ENCODE data around the gene RNF214.

Gene RNF214

DNA sequence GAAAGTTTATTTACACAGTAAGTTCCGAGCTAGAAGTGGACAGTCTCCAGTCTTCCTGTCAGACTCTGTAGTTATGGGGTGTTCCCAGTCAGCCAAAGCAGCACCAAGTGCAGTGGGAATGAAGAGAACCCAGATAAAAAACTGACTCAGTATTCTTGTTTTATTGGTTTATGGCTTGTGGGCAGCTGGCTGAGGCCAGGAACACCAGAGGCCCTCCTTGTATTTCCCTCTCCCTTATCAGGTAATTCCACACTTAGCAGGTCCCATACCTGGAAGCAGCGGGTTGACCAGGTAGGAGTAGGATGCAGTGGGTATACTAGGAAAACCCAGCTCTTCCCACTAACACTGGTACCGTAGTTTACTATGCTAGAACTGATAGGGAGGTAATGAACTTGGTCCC, 55.2 kb downstream of the RNF214 start:
- DNase-seq: no peak

DNA sequence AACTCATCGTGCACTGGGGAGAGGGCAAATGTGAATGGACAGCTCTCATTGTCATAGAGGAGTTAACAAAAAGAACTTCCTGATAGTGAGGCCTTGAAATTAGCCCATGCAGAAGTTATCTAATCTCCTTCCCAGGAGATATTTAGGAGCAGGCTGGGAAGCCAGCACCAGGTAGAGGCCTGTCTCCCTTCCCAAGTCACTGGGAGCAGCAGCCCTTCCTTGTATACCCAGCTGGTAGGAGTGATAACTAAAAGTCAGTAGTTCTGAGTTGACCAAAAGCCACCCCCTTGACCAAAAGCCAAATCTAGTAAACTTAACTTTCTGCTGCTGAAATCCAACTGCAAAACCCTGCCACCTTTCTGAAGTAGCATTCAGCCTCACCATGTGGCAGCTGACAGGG, 57.3 kb downstream of the RNF214 start:
- no peak for DNase-seq

DNA sequence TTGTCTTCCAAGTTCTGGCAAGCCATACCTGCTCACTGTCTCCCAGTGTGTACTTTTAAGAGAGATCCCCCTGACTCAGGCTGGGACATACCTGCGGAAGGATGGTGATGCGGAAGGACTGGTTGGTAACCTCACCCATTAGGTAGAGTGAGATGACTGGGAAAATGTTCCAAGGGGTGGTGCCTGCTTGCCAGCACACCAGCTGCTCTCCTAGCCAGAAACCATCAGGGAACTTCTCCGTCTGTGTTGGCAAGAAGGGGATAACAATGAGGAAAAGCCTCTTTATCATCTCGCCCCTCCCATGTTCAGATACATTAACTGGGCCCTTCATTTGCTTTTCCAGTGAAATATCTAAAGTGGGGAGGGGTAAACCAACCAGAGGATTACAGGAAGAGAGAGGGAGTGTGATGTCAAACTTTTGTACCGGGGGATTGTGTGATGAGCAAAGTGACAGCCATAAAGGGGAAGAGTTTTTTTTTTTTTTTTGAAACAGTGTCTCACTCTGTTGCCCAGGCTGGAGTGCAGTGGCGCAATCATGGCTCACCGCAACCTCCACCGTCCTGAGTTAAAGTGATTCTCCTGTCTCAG, 58.4 kb downstream of the RNF214 start, which contains the start of gene BACE1-AS:
Gene BACE1-AS (plus strand): TSS at position 538 of the 588 bp plus-strand sequence.
- no peak for DNase-seq

DNA sequence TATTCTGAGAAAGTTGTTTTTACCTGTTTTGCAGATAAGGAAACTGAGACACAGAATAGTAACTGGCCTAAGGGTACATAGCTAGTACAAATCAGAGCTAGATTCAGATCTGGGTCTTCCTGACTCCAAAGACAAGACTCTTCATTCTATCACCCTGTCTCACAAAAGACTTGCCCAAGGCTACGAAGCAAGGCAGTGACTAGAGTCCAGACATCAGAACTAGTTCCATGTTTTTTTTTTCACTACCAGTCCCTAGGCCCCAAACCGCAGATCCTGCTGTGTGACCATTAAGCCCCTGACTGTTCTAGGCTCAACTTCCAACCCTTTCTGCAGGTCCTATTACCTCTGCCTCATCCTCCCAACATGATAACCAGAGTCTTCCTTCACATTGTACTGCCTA, 60.1 kb downstream of the RNF214 start:
- DNase-seq: no peak

DNA sequence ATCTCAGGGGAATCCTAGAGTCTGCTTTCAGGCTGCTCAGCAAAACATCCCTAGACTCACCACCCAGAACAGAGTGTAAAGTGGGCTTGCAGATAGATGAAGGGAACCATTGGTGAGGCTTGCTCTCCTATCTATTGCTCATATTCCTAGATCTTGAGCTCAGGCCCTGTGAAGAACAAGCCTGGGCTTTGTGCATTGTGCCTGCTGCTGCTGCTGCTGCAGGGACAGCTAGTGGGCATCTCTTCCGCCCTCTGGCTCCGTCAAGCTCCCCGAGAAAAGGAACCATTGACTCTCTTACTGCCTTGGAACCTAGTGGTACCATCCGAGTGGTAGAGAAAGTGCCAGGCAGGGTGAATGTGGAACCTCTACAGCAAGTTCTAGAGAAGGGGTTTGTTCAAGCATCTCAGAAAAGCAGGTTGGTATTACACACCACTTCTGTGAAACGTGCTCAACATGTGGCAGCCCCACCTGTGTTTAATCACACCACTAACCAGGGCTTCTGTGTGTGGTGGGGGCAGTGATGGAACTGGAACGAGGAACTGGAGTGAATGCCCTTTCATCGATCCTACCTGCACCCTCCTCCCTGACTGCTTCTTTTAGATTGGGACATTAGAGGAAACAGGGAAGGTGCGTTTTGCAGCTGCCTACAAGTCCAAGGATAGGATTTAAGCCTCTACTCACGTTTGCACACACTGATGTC, 63.1 kb downstream of the RNF214 start:
- DNase-seq: no peak

DNA sequence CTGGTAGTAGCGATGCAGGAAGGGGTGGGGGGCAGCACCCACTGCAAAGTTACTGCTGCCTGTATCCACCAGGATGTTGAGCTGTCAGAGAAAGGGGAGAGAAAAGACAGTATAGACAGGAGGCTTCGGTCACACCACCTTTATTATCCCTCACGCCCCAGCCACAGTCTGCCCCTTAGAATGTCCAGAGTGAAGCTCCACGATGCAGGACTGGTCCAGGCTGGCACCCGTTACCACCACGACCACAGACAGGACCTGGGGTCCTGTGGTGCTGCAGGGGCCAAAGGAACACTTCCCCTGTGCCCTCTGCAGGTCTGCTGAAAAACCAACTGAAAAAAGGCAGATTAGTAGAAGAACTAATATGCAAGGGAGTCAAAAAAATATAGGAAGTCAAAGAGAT, 64.4 kb downstream of the RNF214 start:
- no peak for DNase-seq

DNA sequence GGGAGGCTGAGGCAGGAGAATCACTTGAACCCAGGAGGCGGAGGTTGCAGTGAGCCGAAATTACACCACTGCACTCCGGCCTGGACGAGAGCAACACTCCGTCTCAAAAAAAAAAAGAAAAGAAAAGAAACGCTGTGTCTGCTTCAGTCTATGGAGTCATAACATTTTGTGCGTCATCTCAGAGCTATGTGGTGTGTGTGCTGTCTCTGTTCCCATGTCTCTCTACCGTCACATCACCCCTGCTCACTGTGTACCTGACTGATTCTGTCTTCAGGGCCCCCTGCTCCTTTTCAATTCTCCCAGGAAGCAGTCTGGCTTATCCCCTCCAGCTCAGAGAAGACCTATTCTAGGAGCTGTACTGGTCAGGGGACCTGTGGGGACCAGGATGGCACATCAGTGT, 65.7 kb downstream of the RNF214 start:
- no peak for DNase-seq

DNA sequence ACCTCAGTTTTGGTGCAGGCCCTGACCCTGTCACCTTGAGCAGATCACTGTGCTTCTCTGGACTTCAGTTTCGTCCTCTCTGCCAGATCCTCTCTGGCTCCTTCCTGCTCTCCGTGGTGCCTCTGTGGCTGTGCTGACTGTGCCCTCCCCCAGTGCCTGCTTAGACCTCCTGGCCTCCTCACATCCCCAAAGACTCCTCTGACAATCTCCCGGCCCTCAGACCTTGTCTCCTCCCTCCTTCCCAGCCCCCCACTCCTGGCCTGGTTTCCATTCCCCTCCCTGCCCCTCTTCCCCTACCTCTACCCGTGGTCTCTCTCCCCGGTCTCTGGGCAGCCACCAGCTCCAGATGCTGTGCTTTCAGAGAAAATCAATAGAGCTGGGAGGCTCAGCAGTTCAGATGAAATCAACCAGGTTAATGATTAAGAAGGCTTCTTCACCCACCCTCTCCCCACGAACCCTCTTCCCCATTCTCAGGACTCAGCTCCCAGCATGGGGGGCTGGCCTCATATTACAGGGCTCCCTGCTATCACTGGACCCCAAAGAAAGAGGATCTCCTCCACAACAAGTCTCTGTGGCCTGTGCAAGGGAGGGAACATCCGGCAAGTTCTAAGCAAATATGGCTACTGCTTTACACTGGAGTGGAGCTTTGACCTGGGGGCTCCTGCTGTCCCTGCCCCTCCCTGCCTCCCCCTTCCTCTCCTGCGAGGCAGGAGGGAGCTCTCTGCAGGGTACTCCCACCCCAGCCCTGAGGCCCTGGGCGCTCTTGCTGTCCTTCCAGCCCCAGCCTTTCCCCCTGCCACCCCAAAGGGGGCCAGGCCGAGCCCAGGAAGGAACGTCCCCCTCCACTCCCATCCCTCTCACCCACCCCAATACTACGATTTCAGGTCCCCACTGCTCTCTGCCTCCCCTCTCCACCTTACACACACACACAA, 67.1 kb downstream of the RNF214 start:
- DNase-seq: no peak

DNA sequence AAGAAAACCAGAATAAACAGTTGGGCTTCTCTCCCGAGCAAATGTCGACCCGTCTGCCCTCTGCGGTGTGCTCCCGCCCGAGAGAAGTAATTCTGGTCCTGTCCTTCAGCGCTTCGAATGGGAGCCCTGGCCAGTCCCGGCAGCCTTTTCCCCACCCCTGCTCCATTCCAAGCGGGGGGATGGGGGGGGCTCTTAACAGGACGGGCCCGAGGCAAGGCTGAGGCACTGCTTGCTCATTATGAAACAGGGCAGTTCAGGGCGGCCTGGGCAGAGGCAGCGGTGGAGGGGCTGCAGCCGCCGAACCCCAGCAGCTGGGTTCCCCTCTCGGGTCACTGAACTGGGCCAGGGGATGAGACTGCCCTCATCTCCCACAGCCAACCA, 67.8 kb downstream of the RNF214 start:
- no peak for DNase-seq

DNA sequence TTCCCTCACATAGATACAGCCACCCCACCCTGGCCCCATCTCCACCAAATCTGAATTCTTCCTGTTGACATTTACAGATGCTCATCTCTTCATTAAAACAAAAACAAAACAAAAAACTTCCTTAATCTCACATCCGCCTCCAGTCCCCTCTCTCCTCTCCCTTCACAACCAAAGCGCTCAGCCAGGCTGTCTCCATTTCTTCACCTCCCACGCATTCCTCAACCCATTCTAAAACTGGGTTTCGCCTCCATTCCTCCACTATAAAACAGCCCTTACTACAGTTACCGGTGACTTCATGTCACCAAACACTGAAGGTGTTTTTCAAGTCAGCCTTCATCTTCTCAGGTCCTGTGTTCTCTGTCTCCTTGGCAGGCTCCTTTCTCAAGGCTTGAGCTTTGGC, 68.3 kb downstream of the RNF214 start:
- no peak for DNase-seq

DNA sequence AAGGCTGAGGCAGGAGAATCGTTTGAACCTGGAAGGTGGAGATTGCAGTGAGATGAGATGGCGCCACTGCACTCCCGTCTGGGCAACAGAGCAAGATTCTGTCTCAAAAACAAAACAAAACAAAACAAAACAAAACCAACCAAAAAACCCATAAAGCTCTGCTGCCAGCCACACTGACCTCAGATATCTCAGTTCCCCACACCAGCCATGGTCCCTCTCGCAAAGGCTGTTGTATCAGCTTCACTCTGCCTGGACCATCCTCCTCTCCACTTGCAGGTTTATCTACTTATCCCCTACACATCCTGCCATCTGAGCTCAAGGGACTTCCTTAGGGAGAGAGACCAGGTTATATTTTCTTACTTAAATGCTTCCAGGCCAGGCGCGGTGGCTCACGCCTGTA, 69.8 kb downstream of the RNF214 start:
- no peak for DNase-seq

DNA sequence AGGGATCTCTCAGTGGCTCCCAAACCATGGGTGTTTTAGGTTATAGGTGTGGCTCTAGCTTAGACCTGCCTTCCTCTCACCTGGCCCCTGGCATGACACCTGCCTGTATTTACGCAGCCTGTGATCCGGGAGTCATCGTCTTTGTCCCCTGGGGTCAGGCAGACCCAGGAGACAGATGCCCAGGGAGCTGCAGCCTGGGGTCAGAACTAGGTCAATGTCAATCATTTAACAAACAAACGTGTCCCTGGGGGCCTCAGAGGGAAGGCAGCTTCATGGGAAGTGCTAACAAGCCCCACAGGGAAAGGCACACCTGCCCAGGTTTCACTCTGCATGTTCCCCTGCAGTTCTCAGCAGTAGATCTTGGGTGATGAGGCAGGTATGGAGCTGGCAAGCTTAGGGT, 70.6 kb downstream of the RNF214 start:
- no peak for DNase-seq

DNA sequence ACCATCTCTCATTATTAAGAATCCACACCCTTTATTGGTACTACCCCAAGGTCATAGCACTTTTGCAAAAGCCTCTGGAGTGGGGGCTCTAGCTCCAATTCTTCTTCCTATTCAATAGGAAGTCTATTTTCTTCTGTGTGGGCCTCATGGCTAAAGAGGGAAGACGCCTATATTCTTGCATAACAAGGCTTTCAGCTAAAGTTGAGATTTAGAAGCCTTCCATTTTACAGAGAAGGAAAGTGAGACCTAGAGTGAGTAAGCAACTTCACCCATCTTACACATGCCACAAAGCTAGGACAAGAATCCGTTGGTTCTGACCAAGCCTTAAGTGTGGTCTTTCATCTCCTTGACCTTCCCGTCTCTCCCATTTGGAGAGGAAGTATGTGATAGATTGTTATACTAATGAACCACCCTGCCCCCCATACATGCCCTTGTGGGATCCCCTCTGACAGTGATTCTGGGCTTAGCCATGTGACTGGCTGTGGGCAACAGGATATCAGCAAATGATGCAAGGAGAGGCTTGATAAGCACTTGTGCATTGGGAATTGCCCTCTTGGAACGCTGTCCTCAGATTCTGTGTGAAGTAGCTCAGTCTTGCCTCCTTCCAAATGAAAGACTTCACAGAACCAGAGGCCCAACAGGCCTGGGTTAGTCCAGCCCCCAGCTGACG, 71.3 kb downstream of the RNF214 start:
- no peak for DNase-seq

DNA sequence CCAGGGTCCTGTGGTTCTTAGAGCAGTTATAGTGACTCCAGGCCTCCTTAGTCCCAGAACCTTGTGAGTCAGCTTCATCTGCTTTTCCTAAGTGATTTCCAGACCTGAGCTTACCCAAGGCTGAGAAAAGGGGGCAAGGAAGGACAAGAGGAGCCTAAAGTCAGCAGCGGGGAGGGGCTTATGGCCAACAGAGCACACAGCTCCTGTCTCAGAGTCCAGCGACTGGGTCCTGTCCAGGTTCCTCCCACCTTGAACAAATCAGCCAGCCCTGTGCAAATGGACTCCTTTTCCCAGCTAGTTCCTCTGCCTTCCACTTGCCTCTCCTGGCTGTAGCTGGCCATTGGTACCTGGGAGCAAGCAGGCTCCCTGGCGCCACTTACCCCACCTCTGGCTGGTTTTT, 72.7 kb downstream of the RNF214 start:
- DNase-seq: no peak

DNA sequence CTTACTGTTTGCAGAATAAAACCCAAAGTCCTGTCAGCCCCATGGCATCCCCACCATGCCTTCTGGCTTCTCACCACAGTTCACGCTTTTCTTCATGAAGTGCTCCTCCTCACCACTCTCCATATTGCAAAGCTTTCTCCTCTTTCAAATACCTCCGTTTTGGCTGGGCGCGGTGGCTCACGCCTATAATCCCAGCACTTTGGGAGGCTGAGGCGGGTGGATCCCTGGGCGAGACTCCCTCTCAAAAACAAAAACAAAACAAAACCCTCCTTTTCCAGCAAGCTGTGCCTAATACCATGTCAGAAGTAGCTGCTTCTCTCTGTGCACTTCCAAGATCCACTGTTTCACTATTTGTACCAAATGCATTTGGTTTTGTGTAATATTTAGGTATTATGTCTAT, 76.8 kb downstream of the RNF214 start:
- DNase-seq: no peak

DNA sequence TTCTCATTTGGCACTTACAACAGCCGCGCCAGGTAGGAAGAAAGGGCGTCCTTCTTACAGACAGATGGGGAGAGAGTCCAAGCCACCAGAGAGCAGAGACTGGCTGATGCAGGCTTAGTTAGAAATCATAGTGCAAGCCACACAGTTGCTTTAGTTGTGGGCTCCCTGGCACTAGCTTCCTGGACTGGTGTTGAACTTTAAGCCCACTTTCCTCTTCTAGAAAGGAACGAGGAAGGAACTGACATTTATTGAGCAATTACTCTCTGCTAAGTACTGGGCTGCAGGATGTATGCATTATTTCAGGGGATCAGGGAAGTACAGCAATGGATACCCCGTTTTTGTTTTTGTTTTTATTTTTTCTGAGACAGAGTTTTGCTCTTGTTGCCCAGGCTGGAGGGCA, 80.6 kb downstream of the RNF214 start:
- DNase-seq: no peak

DNA sequence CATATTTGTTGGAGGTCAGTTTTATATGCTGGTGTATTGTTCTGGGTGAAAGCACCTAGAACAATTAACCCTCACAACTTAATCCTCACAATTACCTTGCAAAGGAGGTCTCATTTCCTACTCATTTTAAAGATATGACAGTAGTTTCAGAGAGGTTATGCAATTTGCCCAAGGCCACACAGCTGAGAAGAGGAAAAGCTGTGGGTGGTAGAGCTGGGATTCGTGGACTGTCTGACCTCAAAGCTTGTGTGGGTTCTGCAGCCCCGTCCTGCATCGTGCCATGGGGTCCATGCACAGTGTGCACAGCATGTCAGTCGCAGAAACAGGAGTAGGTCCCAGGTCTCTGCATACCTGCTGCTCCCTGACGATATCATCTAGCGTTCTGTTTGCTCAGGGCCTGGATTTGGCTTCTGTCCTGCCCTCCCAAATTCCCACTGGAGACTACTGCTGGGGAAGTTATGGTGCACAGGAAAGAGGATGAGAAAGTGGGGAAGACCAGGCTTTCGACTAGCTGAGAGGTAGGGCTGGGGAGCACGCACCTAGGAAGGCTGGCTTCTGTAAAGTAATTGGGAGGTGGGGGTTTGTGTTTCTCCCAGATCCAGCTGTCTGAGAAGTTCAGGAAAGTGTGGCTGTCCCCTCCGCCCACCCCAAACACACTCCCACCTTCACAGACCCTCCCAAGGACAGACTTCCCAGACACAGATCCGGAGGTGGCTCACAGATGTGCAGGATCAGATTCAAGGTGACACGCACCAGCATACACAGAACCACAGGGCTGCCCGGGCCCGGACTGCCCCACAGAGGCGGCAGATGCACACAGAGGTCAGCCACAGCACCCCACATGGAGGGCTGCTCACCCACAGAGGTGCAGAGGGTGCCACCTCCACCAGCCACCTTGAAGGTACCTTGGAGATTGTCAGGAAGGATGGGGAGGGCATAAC, 81.6 kb downstream of the RNF214 start:
- no peak for DNase-seq

DNA sequence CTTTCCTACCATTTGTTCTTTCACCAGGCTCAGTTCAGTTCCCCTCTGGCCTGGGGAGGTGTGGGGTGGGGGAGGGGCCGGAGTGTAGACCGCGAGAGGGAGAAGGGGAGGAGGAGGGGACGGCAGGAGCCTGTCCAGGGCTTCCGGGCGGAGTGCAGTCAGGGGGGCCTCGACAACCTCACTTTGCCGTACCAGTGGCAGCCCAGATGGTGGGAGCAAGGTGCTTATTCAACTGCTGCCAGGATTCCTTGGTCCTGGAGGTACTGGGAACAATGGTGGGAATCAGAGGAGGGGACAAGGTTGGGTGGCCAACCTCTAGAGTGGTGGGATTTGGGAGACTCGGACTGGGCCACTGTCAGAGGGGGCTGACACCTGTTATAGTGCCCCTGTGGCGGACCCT, 82.4 kb downstream of the RNF214 start:
- no peak for DNase-seq

DNA sequence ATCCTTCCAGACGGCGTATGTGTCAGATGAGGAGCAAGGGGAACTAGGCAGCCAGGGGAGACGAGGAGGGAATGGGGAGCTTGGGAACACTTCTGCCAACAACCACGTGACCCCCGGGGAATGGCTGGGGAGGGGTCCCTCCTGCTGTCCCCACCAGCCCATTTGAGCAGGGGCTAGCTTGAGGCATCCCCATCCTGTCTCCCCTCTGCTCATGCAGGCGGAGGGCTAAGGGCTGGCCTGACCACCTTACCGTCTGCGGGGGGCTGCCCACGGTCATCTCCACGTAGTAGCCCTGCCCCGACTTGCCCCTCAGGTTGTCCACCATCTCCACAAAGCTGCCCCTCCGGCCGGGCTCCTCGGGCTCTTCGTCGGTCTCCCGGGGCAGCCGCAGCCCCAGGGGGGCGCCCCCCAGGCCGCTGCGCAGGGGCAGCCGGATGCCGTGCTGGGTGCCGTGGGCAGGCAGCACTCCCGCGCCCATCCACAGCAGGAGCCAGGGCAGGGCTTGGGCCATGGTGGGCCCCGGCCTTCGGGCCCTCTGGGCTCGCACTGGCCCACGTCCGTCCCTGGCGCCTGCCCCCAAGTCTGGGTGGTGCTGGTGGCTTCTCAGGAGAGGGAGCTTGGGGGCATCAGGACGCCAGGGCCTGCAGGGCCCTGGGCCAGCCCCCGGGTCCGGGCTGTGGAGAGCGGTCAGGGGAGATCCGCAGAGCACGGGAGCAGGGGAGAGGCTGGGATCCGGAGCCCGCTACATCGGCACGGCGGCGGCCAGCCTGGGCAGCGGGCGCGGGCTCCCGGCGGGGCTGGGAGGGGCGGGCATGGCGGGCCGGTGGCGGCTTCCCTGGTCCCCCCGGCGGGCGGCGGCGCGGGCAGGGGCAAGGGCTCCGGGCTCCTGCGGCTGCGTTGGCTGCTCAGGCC, 83.1 kb downstream of the RNF214 start:
- no peak for DNase-seq

DNA sequence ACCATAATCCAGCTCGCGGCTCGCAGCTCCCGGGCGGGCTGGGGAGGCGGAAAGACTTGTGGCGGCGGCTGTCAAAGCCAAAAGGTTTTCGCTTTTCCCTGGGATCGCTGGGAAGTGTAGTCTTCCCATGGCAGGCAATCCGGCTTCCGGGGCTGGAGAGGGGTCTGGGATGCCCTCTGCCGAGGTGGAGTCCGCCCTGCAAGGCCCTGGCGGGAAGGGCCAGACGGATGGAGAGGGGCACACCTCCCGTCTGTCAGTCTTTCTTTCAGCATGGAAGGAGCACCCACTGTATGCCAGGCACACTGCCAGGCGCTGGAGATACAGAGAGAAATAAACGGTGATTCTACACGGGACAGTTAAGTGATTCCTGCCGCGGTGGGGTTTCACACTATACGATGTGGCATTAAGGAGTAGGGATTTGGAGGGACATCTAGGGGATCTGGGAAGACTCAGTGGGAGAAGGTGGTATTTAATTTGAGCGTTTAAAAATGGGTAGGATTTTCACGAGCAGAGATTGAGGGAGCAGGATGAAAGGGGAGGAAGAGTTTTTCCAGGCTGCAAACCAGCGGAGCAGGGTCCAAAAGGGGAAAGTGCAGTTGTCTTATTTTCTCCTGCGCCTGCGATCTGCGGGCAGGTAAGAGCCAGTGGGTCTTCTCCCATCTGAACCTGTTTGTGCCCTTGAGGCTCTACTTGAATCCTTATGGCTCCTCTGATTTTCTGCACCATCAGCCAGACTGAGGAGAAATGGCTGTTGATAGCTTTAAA, 83.9 kb downstream of the RNF214 start, which contains the start of gene BACE1:
Gene BACE1 (minus strand): TSS at position 60 of the 765 bp plus-strand sequence. CDS start 461 bp downstream, outside the sequence.
- DNase-seq: peak; percentile 94
